Activated CD4-positive, alpha-beta T cell treated with anti-CD3 and anti-CD28 coated beads, Interleukin-2, amount 10 ng/mL, durations not matched to agents 7 days and 5 days (primary cell): ENCODE measurements around the gene KDM5B. TPM values are rescaled to one million over a fixed set of nuclear protein-coding genes. Genes with fewer than 3 reads are reported as not detected.

Experiments used
- CTCF ChIA-PET: fragments of 350-600 bp; sonication (Branson Sonifier 250); formaldehyde crosslinking; loops from one replicate; lab custom pipeline; 2021; ENCODE audit warnings: antibody characterized with exemption; lab: Charles Lee
- POLR2A ChIA-PET: fragments of 350-600 bp; sonication (Branson Sonifier 250); formaldehyde crosslinking; loops from one replicate; lab custom pipeline; 2021; ENCODE audit warnings: antibody characterized with exemption; lab: Charles Lee
- DNase-seq: peaks from one replicate; pipeline ENCODE4 v3.0.0-alpha.2; 2020
- H3K27ac Mint-ChIP-seq: one replicate; pipeline ENCODE4 v1.8.0; 2021; ENCODE audit warnings: mild to moderate bottlenecking, moderate library complexity, mixed read lengths
- H3K27me3 Mint-ChIP-seq: one replicate; pipeline ENCODE4 v1.8.0; 2021; ENCODE audit warnings: mixed read lengths
- H3K36me3 Mint-ChIP-seq: one replicate; pipeline ENCODE4 v1.8.0; 2021; ENCODE audit warnings: low read depth, mixed read lengths
- H3K4me1 Mint-ChIP-seq: one replicate; pipeline ENCODE4 v1.8.0; 2021; ENCODE audit warnings: mixed read lengths
- H3K4me3 Mint-ChIP-seq: one replicate; pipeline ENCODE4 v1.8.0; 2021; ENCODE audit warnings: mild to moderate bottlenecking, moderate library complexity, mixed read lengths
- H3K9me3 Mint-ChIP-seq: one replicate; pipeline ENCODE4 v1.8.0; 2021; ENCODE audit warnings: mixed read lengths
- total RNA-seq, 2 experiments: library from RNA; stranded (reverse); gene quantifications; one replicate each; pipeline ENCODE4 v1.2.3, GENCODE V29; 2021

KDM5B gene
- total RNA-seq, 2 experiments from 2014 or later: 32.0 to 39.8 TPM

- DNase-seq: no peak
- peaks cover 15% of the 10 kb centered on the region for H3K27me3 Mint-ChIP-seq
- H3K36me3 Mint-ChIP-seq: no peaks in the 10 kb centered on the region
- H3K4me3 Mint-ChIP-seq: no peak overlapping the region
- ChIA-PET CTCF (interaction anchor here (1.1 kb wide), 1 partner anchor 274 kb away, joined by 3 read pairs; no protein-coding TSS in a partner anchor), POLR2A (no interaction called here)
- no peaks in the 10 kb centered on the region for H3K4me1 Mint-ChIP-seq
- H3K9me3 Mint-ChIP-seq: no peaks in the 10 kb centered on the region
- H3K27ac Mint-ChIP-seq: no peak overlapping the region
Measured at GRCh38 chr1:202685641-202686040, 122.6 kb downstream of the KDM5B start.

GRCh38 chr1:202684716-202685115 lies 123.5 kb downstream of the KDM5B start:
- ChIA-PET CTCF (no interaction called here), POLR2A (interaction anchor here (0.5 kb wide), 1 partner anchor 122 kb away, joined by 3 read pairs; no protein-coding TSS in a partner anchor)
- H3K36me3 Mint-ChIP-seq: no peaks in the 10 kb centered on the region
- H3K4me1 Mint-ChIP-seq: no peaks in the 10 kb centered on the region
- no peak for DNase-seq
- no peaks in the 10 kb centered on the region for H3K9me3 Mint-ChIP-seq
- no peak overlapping the region for H3K4me3 Mint-ChIP-seq
- peaks cover 17% of the 10 kb centered on the region for H3K27me3 Mint-ChIP-seq
- H3K27ac Mint-ChIP-seq: no peak overlapping the region

- H3K4me1 Mint-ChIP-seq: no peaks in the 10 kb centered on the region
- H3K27me3 Mint-ChIP-seq: peaks cover 31% of the 10 kb centered on the region
- H3K27ac Mint-ChIP-seq: no peak overlapping the region
- CTCF ChIA-PET: interaction anchor here (0.5 kb wide), 1 partner anchor 292 kb away, joined by 3 read pairs; no protein-coding TSS in a partner anchor
- POLR2A ChIA-PET: no interaction called here
- no peak for DNase-seq
- no peaks in the 10 kb centered on the region for H3K36me3 Mint-ChIP-seq
- H3K9me3 Mint-ChIP-seq: no peaks in the 10 kb centered on the region
- no peak overlapping the region for H3K4me3 Mint-ChIP-seq
Measured at GRCh38 chr1:202683029-202683428, 125.2 kb downstream of the KDM5B start.

GRCh38 chr1:202682477-202682876 lies 125.7 kb downstream of the KDM5B start:
- DNase-seq: no peak
- Mint-ChIP-seq H3K4me3 (no peak overlapping the region), H3K4me1 (no peaks in the 10 kb centered on the region), H3K27me3 (peaks cover 31% of the 10 kb centered on the region), H3K36me3 (no peaks in the 10 kb centered on the region), H3K27ac (no peak overlapping the region), H3K9me3 (no peaks in the 10 kb centered on the region)
- ChIA-PET POLR2A (no interaction called here), CTCF (interaction anchor here (0.5 kb wide), 1 partner anchor 292 kb away, joined by 3 read pairs; no protein-coding TSS in a partner anchor)

- CTCF ChIA-PET: no interaction called here
- Mint-ChIP-seq H3K27me3 (peaks cover 30% of the 10 kb centered on the region), H3K27ac (no peak overlapping the region)
Measured at GRCh38 chr1:202681736-202682420, 126.3 kb downstream of the KDM5B start.

GRCh38 chr1:202680586-202681352 lies 127.5 kb downstream of the KDM5B start:
- ChIA-PET POLR2A (no interaction called here), CTCF (interaction anchor here (1.1 kb wide), 1 partner anchor 11 kb away, joined by 6 read pairs; no protein-coding TSS in a partner anchor)
- Mint-ChIP-seq H3K4me3 (no peak overlapping the region), H3K36me3 (no peaks in the 10 kb centered on the region), H3K9me3 (no peaks in the 10 kb centered on the region), H3K4me1 (no peaks in the 10 kb centered on the region), H3K27me3 (peaks cover 29% of the 10 kb centered on the region), H3K27ac (no peak overlapping the region)
- no peak for DNase-seq

More at GRCh38 chr1:202681736-202682420, 126.3 kb downstream of the KDM5B start:
- Mint-ChIP-seq H3K36me3 (no peaks in the 10 kb centered on the region), H3K4me3 (no peak overlapping the region), H3K9me3 (no peaks in the 10 kb centered on the region), H3K4me1 (no peaks in the 10 kb centered on the region)
- POLR2A ChIA-PET: no interaction called here
- no peak for DNase-seq

GRCh38 chr1:202679406-202680177 lies 128.6 kb downstream of the KDM5B start:
- ChIA-PET CTCF (interaction anchor here (1.7 kb wide), 1 partner anchor 9 kb away, joined by 7 read pairs; no protein-coding TSS in a partner anchor), POLR2A (no interaction called here)
- H3K36me3 Mint-ChIP-seq: no peaks in the 10 kb centered on the region
- DNase-seq: no peak
- H3K27me3 Mint-ChIP-seq: peaks cover 31% of the 10 kb centered on the region
- H3K4me1 Mint-ChIP-seq: no peaks in the 10 kb centered on the region
- no peaks in the 10 kb centered on the region for H3K9me3 Mint-ChIP-seq
- H3K4me3 Mint-ChIP-seq: no peak overlapping the region
- H3K27ac Mint-ChIP-seq: no peak overlapping the region

- Mint-ChIP-seq H3K4me3 (no peak overlapping the region), H3K9me3 (peaks cover 1% of the 10 kb centered on the region), H3K27ac (no peak overlapping the region), H3K27me3 (peaks cover 27% of the 10 kb centered on the region), H3K4me1 (no peaks in the 10 kb centered on the region), H3K36me3 (no peaks in the 10 kb centered on the region)
- POLR2A ChIA-PET: no interaction called here
- CTCF ChIA-PET: no interaction called here
- no peak for DNase-seq
Measured at GRCh38 chr1:202677433-202677832, 130.8 kb downstream of the KDM5B start.

Other genes with a start within 250 kb of the KDM5B start
- gene SYT2, start 98.0 kb downstream of the KDM5B start, total RNA-seq: not detected
- under 1 TPM in 1 of 2 experiments, not detected in 1; 0.29 TPM for gene PCAT6, start 2.5 kb upstream of the KDM5B start, total RNA-seq
- gene RABIF, start 80.7 kb upstream of the KDM5B start, total RNA-seq: 10 to 100 TPM; 13.9 to 15.7 TPM
- 10 to 100 TPM; 31.4 to 31.5 TPM for gene KLHL12, start 118.8 kb upstream of the KDM5B start, total RNA-seq
- 10 to 100 TPM; 58.0 to 71.2 TPM for gene ADIPOR1, start 149.9 kb upstream of the KDM5B start, total RNA-seq
- gene CYB5R1, start 158.8 kb upstream of the KDM5B start, total RNA-seq: 10 to 100 TPM; 24.0 to 24.5 TPM
- 10 to 100 TPM; 68.3 to 72.2 TPM for gene TMEM183A, start 199.0 kb upstream of the KDM5B start, total RNA-seq
- gene PPFIA4, start 218.1 kb upstream of the KDM5B start, total RNA-seq: 10 to 100 TPM; 13.7 to 16.1 TPM